Thyroid gland (tissue), 4 donors: ENCODE data around the gene SYNM. TPM values are rescaled to one million over a fixed set of nuclear protein-coding genes. Genes with fewer than 3 reads are reported as not detected.

Experiments
- DNase-seq, 2 donors: peaks; one replicate each; pipeline ENCODE4 v3.0.0-alpha.2; 2019
- H3K27ac ChIP-seq, 3 donors: fragments of 200-600 bp; sonication (generic); 1 replicate in 2 of 3; 2 replicates in 1 of 3; pipeline ENCODE4 v1.5.1; 2016 to 2019; ENCODE audit warnings: mild to moderate bottlenecking in 1 of 3, moderate library complexity in 1 of 3
- H3K27me3 ChIP-seq: fragments of 200-600 bp; sonication (generic); one replicate; pipeline ENCODE4 v1.5.1; 2019
- H3K36me3 ChIP-seq, 2 donors: fragments of 200-600 bp; sonication (generic); one replicate each; pipeline ENCODE4 v1.5.1; 2016 to 2019
- H3K4me1 ChIP-seq, 2 donors: fragments of 200-600 bp; sonication (generic); one replicate each; pipeline ENCODE4 v1.5.1; 2017 to 2019
- H3K4me3 ChIP-seq, 3 donors: fragments of 200-600 bp; sonication (generic); replicated peaks in 1 of 3; 1 replicate in 2 of 3; 2 replicates in 1 of 3; pipeline ENCODE4 v1.5.1; 2016; ENCODE audit warnings: mild to moderate bottlenecking in 1 of 3
- H3K9me3 ChIP-seq: fragments of 200-600 bp; sonication (generic); one replicate; pipeline ENCODE4 v1.5.1; 2017
- CTCF ChIP-seq, 6 experiments: fragments of 200-600 bp in 3 of 6; fragments of 450-650 bp in 3 of 6; sonication (generic) in 3 of 6; IDR thresholded peaks; one replicate each; pipeline ENCODE4 v1.5.1; 2016 to 2019; ENCODE audit warnings: antibody characterized with exemption in 6 of 6, mild to moderate bottlenecking in 2 of 6, inconsistent platforms in 1 of 6, moderate library complexity in 1 of 6
- POLR2A ChIP-seq, 2 donors: fragments of 450-650 bp; IDR thresholded peaks; one replicate each; pipeline ENCODE4 v1.6.1; 2017; ENCODE audit warnings: antibody characterized with exemption in 2 of 2, mild to moderate bottlenecking in 2 of 2, moderate library complexity in 1 of 2
- WGBS, 2 donors: methylation state at CpG; one replicate each; pipeline ENCODE4 v1.1.5; 2017; 5-methylcytosine and 5-hydroxymethylcytosine counted together
- intact Hi-C: fragments of 100-400 bp; cut with DNase I; formaldehyde crosslinking; loops from one replicate; pipeline ENCODE4 v1.15.1; 2023
- total RNA-seq, 4 donors: library from RNA; depleted of rRNA; stranded (reverse); fragments of >200 nt; gene quantifications; one replicate each; pipeline ENCODE4 v1.2.3, GENCODE V29; 2016

The SYNM gene
- total RNA-seq, result 10 to 100 TPM; 14.8 to 24.8 (median 21.5) TPM

DNA sequence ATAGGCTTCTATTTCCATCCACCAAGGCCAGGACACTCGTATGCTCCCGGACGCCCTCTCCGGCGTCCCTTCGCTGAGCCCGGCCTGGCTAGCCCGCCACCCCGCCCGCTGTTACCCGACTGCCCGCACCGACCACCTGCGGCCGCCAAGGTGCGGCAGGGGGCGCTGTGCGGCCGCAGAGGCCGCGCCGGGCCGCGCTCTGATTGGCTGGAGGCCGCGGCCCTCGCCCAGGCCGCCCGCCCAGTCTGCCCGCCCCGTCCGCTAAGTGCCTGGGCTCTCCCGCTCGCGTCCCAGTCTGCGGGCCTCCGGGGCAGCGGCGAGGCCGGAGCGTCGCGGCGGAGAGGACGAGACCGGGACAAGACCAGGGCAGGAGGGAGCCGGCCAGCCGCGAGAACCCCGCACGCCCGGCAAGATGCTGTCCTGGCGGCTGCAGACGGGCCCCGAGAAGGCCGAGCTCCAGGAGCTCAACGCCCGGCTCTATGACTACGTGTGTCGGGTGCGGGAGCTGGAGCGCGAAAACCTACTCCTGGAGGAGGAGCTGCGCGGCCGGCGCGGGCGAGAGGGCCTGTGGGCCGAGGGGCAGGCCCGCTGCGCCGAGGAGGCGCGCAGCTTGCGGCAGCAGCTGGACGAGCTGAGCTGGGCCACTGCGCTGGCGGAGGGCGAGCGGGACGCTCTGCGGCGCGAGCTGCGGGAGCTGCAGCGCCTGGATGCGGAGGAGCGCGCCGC is at the start of gene SYNM:
TSS of gene SYNM (plus strand) at position 293 of the 726 bp plus-strand sequence. CDS start at position 413, 120 bp downstream.
- peak within 1 kb of the TSS in 2 of 3 donors; percentile 67 to 78 for H3K27ac ChIP-seq
- WGBS, 2 donors, result 0% methylated on average over 19 of the region's 91 CpGs; no CpG with 5 or more reads in 1 of the 2 donors
- no peaks in the 10 kb centered on the region for H3K9me3 ChIP-seq
- DNase-seq, result peak; percentile 71 to 76
- H3K36me3 ChIP-seq, result no peaks in the 10 kb centered on the region
- no peaks in the 10 kb centered on the region for H3K27me3 ChIP-seq
- intact Hi-C loops, result loop anchor here (2.0 kb wide), 1 partner anchor 108 kb away; no protein-coding TSS in a partner anchor
- H3K4me1 ChIP-seq, result peaks cover 8 to 14% of the 10 kb centered on the region in 2 donors
- H3K4me3 ChIP-seq, result peak within 1 kb of the TSS; percentile 32 to 61 (median 58)
- TF ChIP-seq CTCF (IDR thresholded peaks at IDR 0.05) (peak; percentile 22 to 98 (median 76)), POLR2A (IDR thresholded peaks at IDR 0.05) (peak in 1 of 2 donors; percentile 80)

DNA sequence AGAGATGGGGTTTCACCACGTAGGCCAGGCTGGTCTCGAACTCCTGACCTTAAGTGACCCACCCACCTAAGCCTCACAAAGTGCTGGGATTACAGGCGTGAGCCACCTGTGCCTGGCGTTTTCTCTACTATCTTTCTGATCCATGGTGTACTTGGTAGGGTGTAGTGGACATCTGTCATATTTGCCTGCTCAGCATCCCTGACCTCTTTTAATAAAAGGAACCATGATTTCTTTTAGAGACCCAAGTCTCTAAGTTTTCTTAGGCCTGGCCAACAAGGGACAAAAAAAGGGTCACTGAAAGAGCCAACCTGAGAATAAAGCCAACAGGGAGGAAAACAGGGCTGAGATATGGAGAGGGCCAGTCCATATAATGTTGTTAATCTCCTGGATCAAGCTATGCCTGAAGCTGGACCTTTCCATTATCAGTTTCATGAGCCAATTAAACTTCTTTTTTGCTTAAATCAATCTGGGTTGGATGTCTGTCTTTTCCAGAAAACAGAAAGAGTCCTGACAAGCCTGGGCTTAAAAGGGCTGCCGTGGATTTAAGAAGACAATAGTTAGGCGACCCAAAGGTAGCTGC is 49.2 kb upstream of the SYNM start:
- intact Hi-C loops, result loop anchor here (5.0 kb wide), 1 partner anchor 408 kb away; the partner anchor contains the start of gene IGF1R
- Histone ChIP-seq H3K27me3 (no peaks in the 10 kb centered on the region), H3K36me3 (no peaks in the 10 kb centered on the region), H3K9me3 (no peaks in the 10 kb centered on the region), H3K27ac (no peak overlapping the region), H3K4me3 (no peak overlapping the region), H3K4me1 (peaks cover 0 to 6% of the 10 kb centered on the region in 2 donors)
- 79 to 90% methylated on average over 6 of the region's 6 CpGs for WGBS, 2 donors
- DNase-seq, result no peak
- TF ChIP-seq POLR2A (IDR thresholded peaks at IDR 0.05) (no peak), CTCF (IDR thresholded peaks at IDR 0.05) (no peak)

GRCh38 chr15:99057020-99057419 is 47.9 kb upstream of the SYNM start:
- peak overlapping the region in 2 of 3 donors; percentile 36 to 42 for H3K27ac ChIP-seq
- H3K4me1 ChIP-seq, result peaks cover 0 to 6% of the 10 kb centered on the region in 2 donors
- no peaks in the 10 kb centered on the region for H3K27me3 ChIP-seq
- no peak for DNase-seq
- H3K4me3 ChIP-seq, result no peak overlapping the region
- H3K9me3 ChIP-seq, result no peaks in the 10 kb centered on the region
- TF ChIP-seq CTCF (IDR thresholded peaks at IDR 0.05) (no peak), POLR2A (IDR thresholded peaks at IDR 0.05) (no peak)
- intact Hi-C loops, result loop anchor here (5.0 kb wide), 1 partner anchor 410 kb away; the partner anchor contains the start of gene IGF1R
- WGBS, 2 donors, result 78 to 79% methylated on average over 4 of the region's 4 CpGs
- H3K36me3 ChIP-seq, result no peaks in the 10 kb centered on the region

DNA sequence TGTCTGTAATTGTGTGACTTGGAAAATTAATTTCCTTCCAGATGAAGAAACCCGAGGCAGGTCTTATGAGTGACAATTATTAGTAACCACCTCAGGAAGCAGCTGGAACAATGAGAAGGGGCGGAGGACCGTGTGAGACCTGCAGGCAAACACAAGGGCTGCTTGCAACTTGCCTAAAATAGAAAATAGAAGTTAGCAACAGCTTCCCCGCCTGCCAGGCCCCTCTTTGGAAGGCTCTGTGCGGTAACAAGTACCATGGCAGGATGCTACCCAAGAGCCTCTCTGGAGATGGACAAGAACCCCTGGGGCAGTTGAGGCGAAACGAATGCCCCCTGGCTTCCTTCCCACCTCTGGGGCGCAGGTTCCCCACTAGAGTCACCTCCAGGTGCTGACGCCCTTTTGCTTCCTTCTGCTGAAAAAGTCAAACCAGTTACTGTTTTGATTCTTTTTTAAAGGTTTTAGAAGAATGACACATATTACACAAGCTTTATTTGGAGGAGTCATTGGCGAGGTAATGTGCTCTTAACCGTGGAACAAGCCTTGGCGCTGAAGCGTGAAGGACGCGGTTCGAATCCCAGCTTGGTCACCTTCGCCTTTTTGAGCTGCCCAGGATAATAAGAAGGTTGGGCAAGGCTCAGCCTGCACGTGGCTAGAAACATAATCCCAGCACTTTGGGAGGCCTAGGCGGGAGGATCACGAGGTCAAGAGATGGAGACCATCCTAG is 47.0 kb upstream of the SYNM start:
- Histone ChIP-seq H3K27ac (peak overlapping the region; percentile 36 to 44 (median 42)), H3K4me3 (peak overlapping the region in 1 of 3 donors; percentile 46), H3K4me1 (peaks cover 0 to 6% of the 10 kb centered on the region in 2 donors), H3K27me3 (no peaks in the 10 kb centered on the region), H3K36me3 (no peaks in the 10 kb centered on the region), H3K9me3 (no peaks in the 10 kb centered on the region)
- intact Hi-C loops, result loop anchor here (5.0 kb wide), 1 partner anchor 411 kb away; the partner anchor contains the start of gene IGF1R
- TF ChIP-seq CTCF (IDR thresholded peaks at IDR 0.05) (no peak), POLR2A (IDR thresholded peaks at IDR 0.05) (no peak)
- DNase-seq, result peak; percentile 52 to 68
- WGBS, 2 donors, result 57 to 63% methylated on average over 20 of the region's 20 CpGs
